MG63 (cell line): ENCODE data around the gene RGS10. TPM values are rescaled to one million over a fixed set of nuclear protein-coding genes. Genes with fewer than 3 reads are reported as not detected.
A peak's percentile ranks its signal among the peaks of the same experiment; 100 is the strongest.

Source experiments
- DNase-seq: peaks from one replicate; pipeline ENCODE4 v3.0.0-alpha.2; 2020
- H3K27me3 ChIP-seq: fragments of 250-450 bp; sonication (Bioruptor Pico); 2 replicates; pipeline ENCODE4 v1.5.1; 2020; ENCODE audit warnings: mild to moderate bottlenecking, moderate library complexity
- H3K36me3 ChIP-seq: fragments of 250-450 bp; sonication (Bioruptor Pico); 2 replicates; pipeline ENCODE4 v1.5.1; 2020; ENCODE audit warnings: mild to moderate bottlenecking, moderate library complexity
- H3K4me3 ChIP-seq: fragments of 250-450 bp; sonication (Bioruptor Pico); 2 replicates; pipeline ENCODE4 v1.5.1; 2020; ENCODE audit warnings: mild to moderate bottlenecking, moderate library complexity
- H3K9me3 ChIP-seq: fragments of 250-450 bp; sonication (Bioruptor Pico); 2 replicates; pipeline ENCODE4 v1.5.1; 2020; ENCODE audit warnings: mild to moderate bottlenecking, moderate library complexity
- total RNA-seq: library from RNA; depleted of rRNA; stranded (reverse); fragments of >200 nt; shearing (Covaris generic); gene quantifications from 2 replicates; pipeline ENCODE4 v1.2.3, GENCODE V29; 2014; ENCODE audit warnings: low replicate concordance

RGS10 gene
- total RNA-seq, 1 experiment from 2014 or later: 41.1 TPM

- no peaks in the 10 kb centered on the region for H3K27me3 ChIP-seq
- no peak for DNase-seq
- no peaks in the 10 kb centered on the region for H3K36me3 ChIP-seq
- no peaks in the 10 kb centered on the region for H3K9me3 ChIP-seq
- H3K4me3 ChIP-seq: no peak overlapping the region
Observed at GRCh38 chr10:119494236-119495020, 48.1 kb downstream of the RGS10 start.

- no peaks in the 10 kb centered on the region for H3K36me3 ChIP-seq
- no peaks in the 10 kb centered on the region for H3K27me3 ChIP-seq
- no peak overlapping the region for H3K4me3 ChIP-seq
- DNase-seq: no peak
- no peaks in the 10 kb centered on the region for H3K9me3 ChIP-seq
Observed at GRCh38 chr10:119493155-119493554, 49.4 kb downstream of the RGS10 start.

GRCh38 chr10:119491966-119492757 is 50.4 kb downstream of the RGS10 start:
- no peaks in the 10 kb centered on the region for H3K9me3 ChIP-seq
- no peak overlapping the region for H3K4me3 ChIP-seq
- no peak for DNase-seq

GRCh38 chr10:119489991-119490326 is 52.6 kb downstream of the RGS10 start:
- H3K9me3 ChIP-seq: no peaks in the 10 kb centered on the region
- no peaks in the 10 kb centered on the region for H3K27me3 ChIP-seq
- H3K4me3 ChIP-seq: no peak overlapping the region; the same call in 1 of the 2 replicates
- DNase-seq: no peak
- no peaks in the 10 kb centered on the region for H3K36me3 ChIP-seq

More at GRCh38 chr10:119491966-119492757, 50.4 kb downstream of the RGS10 start:
- Histone ChIP-seq H3K27me3 (no peaks in the 10 kb centered on the region), H3K36me3 (no peaks in the 10 kb centered on the region)

GRCh38 chr10:119488675-119489074 is 53.8 kb downstream of the RGS10 start:
- DNase-seq: no peak
- Histone ChIP-seq H3K36me3 (no peaks in the 10 kb centered on the region), H3K9me3 (no peaks in the 10 kb centered on the region), H3K4me3 (no peak overlapping the region), H3K27me3 (no peaks in the 10 kb centered on the region)

GRCh38 chr10:119483839-119484238 is 58.7 kb downstream of the RGS10 start:
- peaks cover 4% of the 10 kb centered on the region for H3K27me3 ChIP-seq
- DNase-seq: no peak
- no peak overlapping the region for H3K4me3 ChIP-seq
- no peaks in the 10 kb centered on the region for H3K36me3 ChIP-seq
- no peaks in the 10 kb centered on the region for H3K9me3 ChIP-seq

- peaks cover 7% of the 10 kb centered on the region for H3K27me3 ChIP-seq
- no peaks in the 10 kb centered on the region for H3K9me3 ChIP-seq
- H3K36me3 ChIP-seq: no peaks in the 10 kb centered on the region
- no peak for DNase-seq
- no peak overlapping the region for H3K4me3 ChIP-seq
Observed at GRCh38 chr10:119483001-119483400, 59.5 kb downstream of the RGS10 start.

GRCh38 chr10:119481781-119482426 is 60.6 kb downstream of the RGS10 start:
- H3K4me3 ChIP-seq: no peak overlapping the region
- H3K9me3 ChIP-seq: no peaks in the 10 kb centered on the region
- H3K27me3 ChIP-seq: peaks cover 7% of the 10 kb centered on the region
- H3K36me3 ChIP-seq: no peaks in the 10 kb centered on the region
- DNase-seq: no peak

GRCh38 chr10:119480667-119481066 is 61.9 kb downstream of the RGS10 start:
- H3K27me3 ChIP-seq: peaks cover 13% of the 10 kb centered on the region
- no peaks in the 10 kb centered on the region for H3K36me3 ChIP-seq
- DNase-seq: peak; percentile 70
- H3K4me3 ChIP-seq: no peak overlapping the region
- H3K9me3 ChIP-seq: no peaks in the 10 kb centered on the region

GRCh38 chr10:119479532-119479931 is 63.0 kb downstream of the RGS10 start:
- H3K4me3 ChIP-seq: no peak overlapping the region
- DNase-seq: no peak
- no peaks in the 10 kb centered on the region for H3K9me3 ChIP-seq
- no peaks in the 10 kb centered on the region for H3K36me3 ChIP-seq
- peaks cover 13% of the 10 kb centered on the region for H3K27me3 ChIP-seq

- Histone ChIP-seq H3K36me3 (no peaks in the 10 kb centered on the region), H3K9me3 (no peaks in the 10 kb centered on the region), H3K27me3 (peaks cover 13% of the 10 kb centered on the region), H3K4me3 (no peak overlapping the region)
- DNase-seq: no peak
Observed at GRCh38 chr10:119478811-119479341, 63.6 kb downstream of the RGS10 start.

- no peak for DNase-seq
- Histone ChIP-seq H3K27me3 (peaks cover 15% of the 10 kb centered on the region), H3K9me3 (no peaks in the 10 kb centered on the region), H3K4me3 (no peak overlapping the region), H3K36me3 (no peaks in the 10 kb centered on the region)
Observed at GRCh38 chr10:119478111-119478802, 64.3 kb downstream of the RGS10 start.

GRCh38 chr10:119477444-119477843 is 65.1 kb downstream of the RGS10 start:
- no peak for DNase-seq
- Histone ChIP-seq H3K9me3 (no peaks in the 10 kb centered on the region), H3K27me3 (peaks cover 23% of the 10 kb centered on the region), H3K4me3 (no peak overlapping the region), H3K36me3 (no peaks in the 10 kb centered on the region)

GRCh38 chr10:119474606-119475005 is 67.9 kb downstream of the RGS10 start:
- DNase-seq: no peak
- H3K9me3 ChIP-seq: peaks cover under 1% of the 10 kb centered on the region
- no peaks in the 10 kb centered on the region for H3K36me3 ChIP-seq
- H3K27me3 ChIP-seq: peaks cover 47% of the 10 kb centered on the region
- H3K4me3 ChIP-seq: no peak overlapping the region

GRCh38 chr10:119473771-119474170 is 68.7 kb downstream of the RGS10 start:
- H3K9me3 ChIP-seq: peaks cover 5% of the 10 kb centered on the region
- peaks cover 43% of the 10 kb centered on the region for H3K27me3 ChIP-seq
- no peak overlapping the region for H3K4me3 ChIP-seq
- H3K36me3 ChIP-seq: no peaks in the 10 kb centered on the region
- no peak for DNase-seq

GRCh38 chr10:119470920-119471702 is 71.4 kb downstream of the RGS10 start:
- no peak overlapping the region for H3K4me3 ChIP-seq
- H3K27me3 ChIP-seq: peaks cover 39% of the 10 kb centered on the region

More at GRCh38 chr10:119470920-119471702, 71.4 kb downstream of the RGS10 start:
- Histone ChIP-seq H3K9me3 (peaks cover 5% of the 10 kb centered on the region), H3K36me3 (no peaks in the 10 kb centered on the region)
- no peak for DNase-seq
